Neural cell (in vitro differentiated cells): ENCODE data around the gene PTER.

ENCODE experiments used
- POLR2AphosphoS5 ChIP-seq: IDR thresholded peaks from 2 replicates; pipeline ENCODE4 v1.6.1; 2012
- TF ChIP-seq, protein P1 (sequence below): IDR thresholded peaks from 2 replicates; pipeline ENCODE4 v1.6.1; 2012; ENCODE audit warnings: borderline replicate concordance
- TF ChIP-seq, protein P2 (sequence below): fragments of 450-650 bp; IDR thresholded peaks from 2 replicates; pipeline ENCODE4 v1.5.1; 2014; ENCODE audit warnings: antibody characterized with exemption, mild to moderate bottlenecking, moderate library complexity; ENCODE audit not compliant: poor library complexity, severe bottlenecking

DNA sequence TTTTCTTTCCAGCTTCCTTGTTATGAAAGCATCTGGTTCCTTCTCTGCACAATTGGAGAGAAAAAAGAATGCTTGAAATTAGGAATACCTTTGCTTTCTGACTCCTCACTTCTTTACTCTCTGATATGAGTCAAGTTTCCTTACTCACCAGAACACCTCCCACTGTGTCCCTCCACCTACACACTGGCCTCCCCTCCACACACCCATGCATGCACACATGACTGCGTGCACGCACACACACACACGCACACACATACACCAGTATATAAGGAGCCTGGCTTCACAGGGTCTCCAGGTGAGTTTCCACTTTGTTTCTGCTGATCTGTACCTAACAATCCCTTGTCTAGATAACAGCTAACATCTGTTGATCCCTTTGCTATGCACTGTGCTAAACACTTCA is 11.4 kb upstream of the PTER start:
- no peak for TF ChIP-seq POLR2AphosphoS5
- TF ChIP-seq, protein P1, sequence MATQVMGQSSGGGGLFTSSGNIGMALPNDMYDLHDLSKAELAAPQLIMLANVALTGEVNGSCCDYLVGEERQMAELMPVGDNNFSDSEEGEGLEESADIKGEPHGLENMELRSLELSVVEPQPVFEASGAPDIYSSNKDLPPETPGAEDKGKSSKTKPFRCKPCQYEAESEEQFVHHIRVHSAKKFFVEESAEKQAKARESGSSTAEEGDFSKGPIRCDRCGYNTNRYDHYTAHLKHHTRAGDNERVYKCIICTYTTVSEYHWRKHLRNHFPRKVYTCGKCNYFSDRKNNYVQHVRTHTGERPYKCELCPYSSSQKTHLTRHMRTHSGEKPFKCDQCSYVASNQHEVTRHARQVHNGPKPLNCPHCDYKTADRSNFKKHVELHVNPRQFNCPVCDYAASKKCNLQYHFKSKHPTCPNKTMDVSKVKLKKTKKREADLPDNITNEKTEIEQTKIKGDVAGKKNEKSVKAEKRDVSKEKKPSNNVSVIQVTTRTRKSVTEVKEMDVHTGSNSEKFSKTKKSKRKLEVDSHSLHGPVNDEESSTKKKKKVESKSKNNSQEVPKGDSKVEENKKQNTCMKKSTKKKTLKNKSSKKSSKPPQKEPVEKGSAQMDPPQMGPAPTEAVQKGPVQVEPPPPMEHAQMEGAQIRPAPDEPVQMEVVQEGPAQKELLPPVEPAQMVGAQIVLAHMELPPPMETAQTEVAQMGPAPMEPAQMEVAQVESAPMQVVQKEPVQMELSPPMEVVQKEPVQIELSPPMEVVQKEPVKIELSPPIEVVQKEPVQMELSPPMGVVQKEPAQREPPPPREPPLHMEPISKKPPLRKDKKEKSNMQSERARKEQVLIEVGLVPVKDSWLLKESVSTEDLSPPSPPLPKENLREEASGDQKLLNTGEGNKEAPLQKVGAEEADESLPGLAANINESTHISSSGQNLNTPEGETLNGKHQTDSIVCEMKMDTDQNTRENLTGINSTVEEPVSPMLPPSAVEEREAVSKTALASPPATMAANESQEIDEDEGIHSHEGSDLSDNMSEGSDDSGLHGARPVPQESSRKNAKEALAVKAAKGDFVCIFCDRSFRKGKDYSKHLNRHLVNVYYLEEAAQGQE, result no peak
- TF ChIP-seq, protein P2, sequence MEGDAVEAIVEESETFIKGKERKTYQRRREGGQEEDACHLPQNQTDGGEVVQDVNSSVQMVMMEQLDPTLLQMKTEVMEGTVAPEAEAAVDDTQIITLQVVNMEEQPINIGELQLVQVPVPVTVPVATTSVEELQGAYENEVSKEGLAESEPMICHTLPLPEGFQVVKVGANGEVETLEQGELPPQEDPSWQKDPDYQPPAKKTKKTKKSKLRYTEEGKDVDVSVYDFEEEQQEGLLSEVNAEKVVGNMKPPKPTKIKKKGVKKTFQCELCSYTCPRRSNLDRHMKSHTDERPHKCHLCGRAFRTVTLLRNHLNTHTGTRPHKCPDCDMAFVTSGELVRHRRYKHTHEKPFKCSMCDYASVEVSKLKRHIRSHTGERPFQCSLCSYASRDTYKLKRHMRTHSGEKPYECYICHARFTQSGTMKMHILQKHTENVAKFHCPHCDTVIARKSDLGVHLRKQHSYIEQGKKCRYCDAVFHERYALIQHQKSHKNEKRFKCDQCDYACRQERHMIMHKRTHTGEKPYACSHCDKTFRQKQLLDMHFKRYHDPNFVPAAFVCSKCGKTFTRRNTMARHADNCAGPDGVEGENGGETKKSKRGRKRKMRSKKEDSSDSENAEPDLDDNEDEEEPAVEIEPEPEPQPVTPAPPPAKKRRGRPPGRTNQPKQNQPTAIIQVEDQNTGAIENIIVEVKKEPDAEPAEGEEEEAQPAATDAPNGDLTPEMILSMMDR, result no peak
